Activated CD8-positive, alpha-beta T cell treated with anti-CD3 and anti-CD28 coated beads for 36 hours (primary cell): ENCODE measurements around the gene SLC3A2. TPM values are rescaled to one million over a fixed set of nuclear protein-coding genes. Genes with fewer than 3 reads are reported as not detected.
A peak's percentile ranks its signal among the peaks of the same experiment; 100 is the strongest.

ENCODE experiments used
- ATAC-seq: fragments of 200-7000 bp; cut with Tn5 transposase; one replicate; pipeline ENCODE4 v1.10.0; 2021; ENCODE audit warnings: mild to moderate bottlenecking, moderate library complexity
- CTCF ChIA-PET: fragments of 350-600 bp; sonication (Branson Sonifier 250); formaldehyde crosslinking; loops from one replicate; lab custom pipeline; 2021; ENCODE audit warnings: antibody characterized with exemption; lab: Charles Lee
- POLR2A ChIA-PET: fragments of 350-600 bp; sonication (Branson Sonifier 250); formaldehyde crosslinking; loops from one replicate; lab custom pipeline; 2021; ENCODE audit warnings: antibody characterized with exemption; lab: Charles Lee
- DNase-seq: peaks from one replicate; pipeline ENCODE4 v3.0.0-alpha.2; 2020
- H3K27ac Mint-ChIP-seq: one replicate; pipeline ENCODE4 v1.8.0; 2021; ENCODE audit warnings: mild to moderate bottlenecking, mixed read lengths
- H3K27me3 Mint-ChIP-seq: one replicate; pipeline ENCODE4 v1.8.0; 2021; ENCODE audit warnings: mixed read lengths
- H3K36me3 Mint-ChIP-seq: one replicate; pipeline ENCODE4 v1.8.0; 2021; ENCODE audit warnings: low read depth, mixed read lengths
- H3K4me1 Mint-ChIP-seq: one replicate; pipeline ENCODE4 v1.8.0; 2021; ENCODE audit warnings: low read depth, mixed read lengths
- H3K4me3 Mint-ChIP-seq: one replicate; pipeline ENCODE4 v1.8.0; 2021; ENCODE audit warnings: mild to moderate bottlenecking, moderate library complexity, mixed read lengths
- H3K9me3 Mint-ChIP-seq: one replicate; pipeline ENCODE4 v1.8.0; 2021; ENCODE audit warnings: mixed read lengths
- intact Hi-C: fragments of 100-400 bp; cut with micrococcal nuclease; formaldehyde crosslinking; loops from one replicate; pipeline ENCODE4 v1.10.0; 2022
- total RNA-seq, 2 experiments: library from RNA; stranded (reverse); gene quantifications; one replicate each; pipeline ENCODE4 v1.2.3, GENCODE V29; 2021
- TF ChIP-seq, protein P1 (sequence below): fragments of 200-600 bp; IDR thresholded peaks from one replicate; pipeline ENCODE4 v1.8.0; 2022; ENCODE audit warnings: antibody characterized with exemption, mild to moderate bottlenecking

The SLC3A2 gene
- total RNA-seq, 2 experiments from 2014 or later = 299 to 315 TPM

DNA sequence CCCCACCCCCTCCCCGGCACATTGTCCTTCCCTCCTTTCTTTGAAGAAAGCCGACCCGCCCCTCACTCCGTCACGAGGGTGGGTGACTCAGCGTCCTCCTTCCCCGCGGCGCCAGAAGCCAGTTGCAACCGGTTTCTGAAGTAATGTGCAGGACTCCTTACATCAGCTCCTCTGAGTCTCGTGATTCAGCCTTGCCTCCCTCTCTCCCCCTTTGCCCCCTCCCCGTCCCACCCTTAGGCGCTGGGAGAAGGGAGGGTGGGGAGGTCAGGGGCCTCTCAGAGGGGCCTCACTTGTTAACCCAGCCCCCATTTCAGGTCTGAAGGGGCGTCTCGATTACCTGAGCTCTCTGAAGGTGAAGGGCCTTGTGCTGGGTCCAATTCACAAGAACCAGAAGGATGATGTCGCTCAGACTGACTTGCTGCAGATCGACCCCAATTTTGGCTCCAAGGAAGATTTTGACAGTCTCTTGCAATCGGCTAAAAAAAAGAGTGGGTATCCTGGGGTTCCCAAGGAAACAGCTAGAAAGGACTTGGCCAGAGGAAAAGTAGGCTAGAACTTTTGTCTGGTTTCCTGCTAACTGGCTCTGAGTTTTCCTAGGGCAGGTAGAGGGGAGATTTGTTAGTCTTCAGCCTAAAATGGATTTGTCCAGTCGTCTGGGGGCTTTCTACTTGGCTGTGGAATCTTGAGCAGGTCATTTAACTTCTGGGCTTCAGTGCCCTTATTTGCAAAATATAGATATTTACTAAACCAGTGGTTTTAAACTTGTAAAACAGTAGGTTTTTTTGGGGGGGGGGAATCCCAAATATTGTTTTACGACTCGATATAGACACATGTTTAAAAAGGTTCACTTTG lies 1.1 kb downstream of the SLC3A2 start:
- H3K4me3 Mint-ChIP-seq = peak overlapping the region; percentile 99
- no peaks in the 10 kb centered on the region for H3K27me3 Mint-ChIP-seq
- no peaks in the 10 kb centered on the region for H3K9me3 Mint-ChIP-seq
- ATAC-seq (peak; percentile 65), DNase-seq (peak; percentile 98)
- intact Hi-C loops = loop anchor here (1.0 to 5.0 kb wide), 2 partner anchors 27 to 95 kb away; partner anchors contain the start of gene TMEM179B
- TF ChIP-seq, protein P1, sequence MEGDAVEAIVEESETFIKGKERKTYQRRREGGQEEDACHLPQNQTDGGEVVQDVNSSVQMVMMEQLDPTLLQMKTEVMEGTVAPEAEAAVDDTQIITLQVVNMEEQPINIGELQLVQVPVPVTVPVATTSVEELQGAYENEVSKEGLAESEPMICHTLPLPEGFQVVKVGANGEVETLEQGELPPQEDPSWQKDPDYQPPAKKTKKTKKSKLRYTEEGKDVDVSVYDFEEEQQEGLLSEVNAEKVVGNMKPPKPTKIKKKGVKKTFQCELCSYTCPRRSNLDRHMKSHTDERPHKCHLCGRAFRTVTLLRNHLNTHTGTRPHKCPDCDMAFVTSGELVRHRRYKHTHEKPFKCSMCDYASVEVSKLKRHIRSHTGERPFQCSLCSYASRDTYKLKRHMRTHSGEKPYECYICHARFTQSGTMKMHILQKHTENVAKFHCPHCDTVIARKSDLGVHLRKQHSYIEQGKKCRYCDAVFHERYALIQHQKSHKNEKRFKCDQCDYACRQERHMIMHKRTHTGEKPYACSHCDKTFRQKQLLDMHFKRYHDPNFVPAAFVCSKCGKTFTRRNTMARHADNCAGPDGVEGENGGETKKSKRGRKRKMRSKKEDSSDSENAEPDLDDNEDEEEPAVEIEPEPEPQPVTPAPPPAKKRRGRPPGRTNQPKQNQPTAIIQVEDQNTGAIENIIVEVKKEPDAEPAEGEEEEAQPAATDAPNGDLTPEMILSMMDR = no peak
- peak overlapping the region; percentile 100 for H3K27ac Mint-ChIP-seq
- CTCF ChIA-PET = interaction anchor here (1.0 to 6.1 kb wide), 9 partner anchors 16 to 323 kb away, joined by 3 to 34 read pairs (median 5); partner anchors contain the start of gene ZBTB3
- POLR2A ChIA-PET = interaction anchor here (0.8 to 15.6 kb wide), 53 partner anchors 8 to 480 kb away, joined by 3 to 495 read pairs (median 5); partner anchors contain the start of genes C11orf98, CSKMT, HNRNPUL2 and LBHD1
- peaks cover 79% of the 10 kb centered on the region for H3K36me3 Mint-ChIP-seq
- peaks cover 41% of the 10 kb centered on the region for H3K4me1 Mint-ChIP-seq

DNA sequence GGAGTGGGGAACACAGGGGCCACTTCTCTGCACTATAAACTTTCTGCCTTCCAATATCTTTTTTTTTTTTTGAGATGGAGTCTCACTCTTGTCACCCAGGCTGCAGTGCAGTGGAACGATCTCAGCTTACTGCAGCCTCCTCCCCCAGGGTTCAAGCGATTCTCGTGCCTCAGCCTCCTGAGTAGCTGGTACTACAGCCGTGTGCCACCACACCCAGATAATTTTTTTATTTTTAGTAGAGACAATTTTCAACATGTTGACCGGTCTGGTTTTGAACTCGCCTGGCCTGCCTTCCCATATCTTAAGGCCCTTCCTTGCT lies 1.7 kb downstream of the SLC3A2 start:
- H3K27ac Mint-ChIP-seq = peak overlapping the region; percentile 100
- no peak for ATAC-seq
- H3K9me3 Mint-ChIP-seq = no peaks in the 10 kb centered on the region
- ChIA-PET CTCF (interaction anchor here (0.6 to 6.1 kb wide), 6 partner anchors 24 to 323 kb away, joined by 3 to 34 read pairs (median 3); partner anchors contain the start of gene ZBTB3), POLR2A (interaction anchor here (0.8 to 15.6 kb wide), 17 partner anchors 10 to 290 kb away, joined by 3 to 495 read pairs (median 8); partner anchors contain the start of genes POLR2G, STX5, TAF6L and TMEM179B)
- DNase-seq = peak; percentile 31
- no peaks in the 10 kb centered on the region for H3K27me3 Mint-ChIP-seq
- H3K36me3 Mint-ChIP-seq = peaks cover 81% of the 10 kb centered on the region
- H3K4me1 Mint-ChIP-seq = peaks cover 45% of the 10 kb centered on the region
- intact Hi-C loops = loop anchor here (5.0 kb wide), 1 partner anchor 95 kb away; the partner anchor contains the start of gene TMEM179B
- peak overlapping the region; percentile 99 for H3K4me3 Mint-ChIP-seq
- TF ChIP-seq, protein P1 = no peak

DNA sequence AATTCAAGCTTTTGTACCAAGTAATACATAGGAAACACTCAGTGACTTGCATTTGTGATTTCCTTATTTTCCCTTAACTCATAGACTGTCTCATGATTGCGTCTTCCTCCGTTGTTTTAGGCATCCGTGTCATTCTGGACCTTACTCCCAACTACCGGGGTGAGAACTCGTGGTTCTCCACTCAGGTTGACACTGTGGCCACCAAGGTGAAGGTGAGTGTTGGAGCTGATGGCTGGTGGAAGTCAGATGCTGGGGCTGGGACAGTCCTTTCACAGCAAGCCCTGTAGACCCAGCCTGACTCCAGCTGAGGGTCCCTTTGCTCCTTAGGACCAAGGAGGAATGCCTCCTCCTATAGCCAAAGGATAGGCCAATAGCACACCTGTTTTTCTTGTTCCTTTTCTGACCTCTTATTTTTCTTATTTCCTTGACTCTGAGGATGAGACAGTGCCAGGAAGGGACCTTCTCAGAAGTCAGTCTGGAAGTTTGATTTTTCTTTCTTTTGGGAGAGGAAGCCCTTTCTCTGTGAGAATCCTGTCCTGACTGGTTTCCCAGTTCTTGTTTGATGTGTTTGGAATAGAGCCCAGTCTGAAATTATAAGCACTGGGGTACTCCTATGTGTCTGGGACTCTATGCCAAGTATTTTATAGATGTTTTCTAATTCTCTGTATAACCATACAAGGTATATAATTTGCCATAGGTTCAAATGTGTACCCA lies 2.2 kb downstream of the SLC3A2 start:
- H3K27me3 Mint-ChIP-seq = no peaks in the 10 kb centered on the region
- DNase-seq = no peak
- intact Hi-C loops = loop anchor here (5.0 kb wide), 1 partner anchor 96 kb away; the partner anchor contains the start of gene TMEM179B
- H3K4me3 Mint-ChIP-seq = peak overlapping the region; percentile 99
- POLR2A ChIA-PET = interaction anchor here (0.9 to 15.6 kb wide), 13 partner anchors 9 to 213 kb away, joined by 3 to 495 read pairs (median 4); partner anchors contain the start of genes TMEM179B and WDR74
- CTCF ChIA-PET = interaction anchor here (0.6 to 6.1 kb wide), 6 partner anchors 23 to 324 kb away, joined by 3 to 34 read pairs (median 3); no protein-coding TSS in a partner anchor
- peaks cover 45% of the 10 kb centered on the region for H3K4me1 Mint-ChIP-seq
- ATAC-seq = no peak
- no peaks in the 10 kb centered on the region for H3K9me3 Mint-ChIP-seq
- peak overlapping the region; percentile 100 for H3K27ac Mint-ChIP-seq
- H3K36me3 Mint-ChIP-seq = peaks cover 84% of the 10 kb centered on the region
- TF ChIP-seq, protein P1 = no peak

DNA sequence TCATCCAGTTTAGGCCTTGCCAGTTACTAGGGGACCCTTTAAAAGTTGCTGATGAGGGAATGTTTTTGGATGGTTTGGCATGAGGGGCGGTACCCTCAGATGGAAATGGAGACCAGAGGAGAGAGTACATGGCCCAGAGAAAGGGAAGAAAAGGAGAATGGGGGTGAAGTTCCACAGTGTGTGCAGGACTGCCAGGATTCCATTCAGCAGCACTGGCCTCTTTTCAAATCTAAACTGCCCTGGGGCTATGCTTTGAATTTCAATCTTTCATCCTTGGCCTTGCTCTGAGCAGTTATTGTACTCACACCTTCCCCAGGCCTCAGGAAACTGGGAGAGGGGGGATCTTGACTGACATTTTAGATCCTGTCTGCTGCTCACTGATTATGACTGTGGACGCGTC lies 3.0 kb downstream of the SLC3A2 start:
- POLR2A ChIA-PET = interaction anchor here (0.9 to 15.6 kb wide), 10 partner anchors 9 to 174 kb away, joined by 3 to 495 read pairs (median 4); partner anchors contain the start of genes TMEM179B and WDR74
- Mint-ChIP-seq H3K4me3 (peak overlapping the region; percentile 99), H3K27ac (peak overlapping the region; percentile 100), H3K4me1 (peaks cover 46% of the 10 kb centered on the region), H3K9me3 (no peaks in the 10 kb centered on the region), H3K27me3 (no peaks in the 10 kb centered on the region), H3K36me3 (peaks cover 90% of the 10 kb centered on the region)
- intact Hi-C loops = loop anchor here (5.0 kb wide), 1 partner anchor 96 kb away; the partner anchor contains the start of gene TMEM179B
- TF ChIP-seq, protein P1 = no peak
- no peak for ATAC-seq
- no peak for DNase-seq
- CTCF ChIA-PET = interaction anchor here (1.1 to 6.1 kb wide), 5 partner anchors 10 to 97 kb away, joined by 3 to 34 read pairs (median 4); no protein-coding TSS in a partner anchor
